ENCODE results near the gene ALDH18A1.

ALDH18A1 gene
- long read RNA-seq, transcript ALDH18A1-201 (18 exons, 3,337 nt) = minor isoform, 66 of 755 reads
- long read RNA-seq, transcript ALDH18A1-202 (18 exons, 3,359 nt) = major isoform, 568 of 755 reads
- long read RNA-seq, partial matches to known transcripts = 27 of 755 reads
- long read RNA-seq, other reads (novel, unspliced or antisense) = 94 of 755 reads

GRCh38 chr10:95656291-95657164 is at the start of gene ALDH18A1:
TSS of gene ALDH18A1 (minus strand) at chr10:95656711. CDS start at chr10:95653377, 3,334 bp downstream.
- H3K27me3 ChIP-seq (ENCODE audit: insufficient read depth, poor library complexity, severe bottlenecking) = no peaks in the 10 kb centered on the region
- DNase-seq (ENCODE audit: low read depth in 1 of 2, low spot score in 1 of 2) = peak; percentile 84 to 92
- peak within 1 kb of the TSS; percentile 89 for H3K4me3 ChIP-seq (replicated peaks; ENCODE audit: insufficient read depth, low read length)
- H3K27ac ChIP-seq (replicated peaks) = peak within 1 kb of the TSS; percentile 66
- TF ChIP-seq REST (IDR thresholded peaks at IDR 0.05; ENCODE audit: insufficient replicate concordance, low read depth) = peak; percentile 25
- TF ChIP-seq POLR2AphosphoS5 (IDR thresholded peaks at IDR 0.05; ENCODE audit: low read depth) = peak; percentile 55
- no peak for TF ChIP-seq SPI1 (IDR thresholded peaks at IDR 0.05; ENCODE audit: borderline replicate concordance, low read depth)

GRCh38 chr10:95698415-95698814 is 41.9 kb upstream of the ALDH18A1 start:
- DNase-seq (ENCODE audit: low read depth in 1 of 2, low spot score in 1 of 2) = no peak
- H3K27me3 ChIP-seq (ENCODE audit: insufficient read depth, poor library complexity, severe bottlenecking) = no peaks in the 10 kb centered on the region
- H3K4me3 ChIP-seq (replicated peaks; ENCODE audit: insufficient read depth, low read length) = no peak overlapping the region
- TF ChIP-seq POLR2AphosphoS5 (IDR thresholded peaks at IDR 0.05; ENCODE audit: low read depth) = no peak
- TF ChIP-seq REST (IDR thresholded peaks at IDR 0.05; ENCODE audit: insufficient replicate concordance, low read depth) = no peak
- no peak for TF ChIP-seq CTCF (IDR thresholded peaks at IDR 0.05; ENCODE audit: insufficient read depth, low read length)
- no peak for TF ChIP-seq GABPA (IDR thresholded peaks at IDR 0.05; ENCODE audit: low read depth)
- no peak for TF ChIP-seq SPI1 (IDR thresholded peaks at IDR 0.05; ENCODE audit: borderline replicate concordance, low read depth)
- H3K27ac ChIP-seq (replicated peaks) = no peak overlapping the region

- H3K27ac ChIP-seq (replicated peaks) = peak overlapping the region; percentile 43; the same call in 1 of the 2 replicates
- DNase-seq (ENCODE audit: low read depth in 1 of 2, low spot score in 1 of 2) = peak; percentile 78 to 79
- H3K27me3 ChIP-seq (ENCODE audit: insufficient read depth, poor library complexity, severe bottlenecking) = no peaks in the 10 kb centered on the region
- no peak overlapping the region for H3K4me3 ChIP-seq (replicated peaks; ENCODE audit: insufficient read depth, low read length)
- TF ChIP-seq SPI1 (IDR thresholded peaks at IDR 0.05; ENCODE audit: borderline replicate concordance, low read depth) = peak; percentile 89
- TF ChIP-seq CTCF (IDR thresholded peaks at IDR 0.05; ENCODE audit: insufficient read depth, low read length) = no peak
These were observed 40.9 kb upstream of the ALDH18A1 start for GRCh38 chr10:95697429-95697828.

- Histone ChIP-seq H3K27me3 (ENCODE audit: insufficient read depth, poor library complexity, severe bottlenecking) (no peaks in the 10 kb centered on the region), H3K4me3 (replicated peaks; ENCODE audit: insufficient read depth, low read length) (no peak overlapping the region), H3K27ac (replicated peaks) (peak overlapping the region; percentile 16; the same call in 1 of the 2 replicates)
- DNase-seq (ENCODE audit: low read depth in 1 of 2, low spot score in 1 of 2) = no peak
- TF ChIP-seq SPI1 (IDR thresholded peaks at IDR 0.05; ENCODE audit: borderline replicate concordance, low read depth) (no peak), REST (IDR thresholded peaks at IDR 0.05; ENCODE audit: insufficient replicate concordance, low read depth) (no peak), CTCF (IDR thresholded peaks at IDR 0.05; ENCODE audit: insufficient read depth, low read length) (no peak), POLR2AphosphoS5 (IDR thresholded peaks at IDR 0.05; ENCODE audit: low read depth) (no peak), GABPA (IDR thresholded peaks at IDR 0.05; ENCODE audit: low read depth) (no peak)
These were observed 38.2 kb upstream of the ALDH18A1 start for GRCh38 chr10:95694665-95695064.

Data from HL-60 (cell line).